Gastroesophageal sphincter (tissue), 4 donors: ENCODE data around the gene RBL2. TPM values are rescaled to one million over a fixed set of nuclear protein-coding genes. Genes with fewer than 3 reads are reported as not detected.

Source experiments
- ATAC-seq: fragments of 150-250 bp; one replicate; pipeline ENCODE4 v1.9.1; 2016; ENCODE audit warnings: mild to moderate bottlenecking, moderate library complexity
- H3K27ac ChIP-seq, 4 donors: fragments of 200-600 bp; sonication (generic) in 3 of 4; 1 replicate in 3 of 4; 2 replicates in 1 of 4; pipeline ENCODE4 v1.5.1; 2016 to 2019
- H3K27me3 ChIP-seq: fragments of 200-600 bp; sonication (generic); one replicate; pipeline ENCODE4 v1.5.1; 2019
- H3K36me3 ChIP-seq, 2 donors: fragments of 200-600 bp; sonication (generic); one replicate each; pipeline ENCODE4 v1.5.1; 2019; ENCODE audit warnings: control low read depth in 1 of 2
- H3K4me1 ChIP-seq, 3 donors: fragments of 200-600 bp; sonication (generic); 1 replicate in 2 of 3; 2 replicates in 1 of 3; pipeline ENCODE4 v1.5.1; 2016 to 2019; ENCODE audit warnings: control low read depth in 2 of 3
- H3K4me3 ChIP-seq, 2 donors: fragments of 200-600 bp; sonication (generic); one replicate each; pipeline ENCODE4 v1.5.1; 2019; ENCODE audit warnings: mild to moderate bottlenecking in 1 of 2, moderate library complexity in 1 of 2
- H3K9me3 ChIP-seq, 3 donors: fragments of 200-600 bp; sonication (generic); one replicate each; pipeline ENCODE4 v1.5.1; 2017 to 2019; ENCODE audit warnings: control low read depth in 2 of 3
- EP300 ChIP-seq: sonication (generic); formaldehyde crosslinking; IDR thresholded peaks from one replicate; pipeline ENCODE4 v1.6.1; 2017; ENCODE audit warnings: antibody characterized with exemption, mild to moderate bottlenecking
- POLR2A ChIP-seq, 2 donors: fragments of 450-650 bp; IDR thresholded peaks; one replicate each; pipeline ENCODE4 v1.6.1; 2017; ENCODE audit warnings: antibody characterized with exemption in 2 of 2, mild to moderate bottlenecking in 2 of 2, moderate library complexity in 1 of 2
- POLR2AphosphoS5 ChIP-seq: sonication (generic); formaldehyde crosslinking; IDR thresholded peaks from one replicate; pipeline ENCODE4 v1.6.1; 2017; ENCODE audit warnings: antibody characterized with exemption
- WGBS, 2 donors: methylation state at CpG; one replicate each; pipeline ENCODE4 v1.1.5; 2018; ENCODE audit warnings: low coverage in 1 of 2; 5-methylcytosine and 5-hydroxymethylcytosine counted together
- total RNA-seq, 4 donors: library from RNA; depleted of rRNA; stranded (reverse); fragments of >200 nt; gene quantifications; one replicate each; pipeline ENCODE4 v1.1.0, GENCODE V29; 2016
- TF ChIP-seq, protein P1 (sequence below), 4 experiments: fragments of 200-600 bp in 2 of 4; fragments of 450-650 bp in 2 of 4; sonication (generic) in 1 of 4; IDR thresholded peaks; one replicate each; pipeline ENCODE4 v1.5.1; 2017 to 2019; ENCODE audit warnings: antibody characterized with exemption in 4 of 4, mild to moderate bottlenecking in 2 of 4, moderate library complexity in 2 of 4

RBL2 gene
- total RNA-seq, 4 donors from 2014 or later, result 74.5 to 108 (median 98.7) TPM

- Histone ChIP-seq H3K36me3 (no peaks in the 10 kb centered on the region), H3K9me3 (no peaks in the 10 kb centered on the region), H3K4me3 (no peak overlapping the region), H3K4me1 (peaks cover 0 to 3% (median 0%) of the 10 kb centered on the region in 3 donors), H3K27ac (peak overlapping the region in 3 of 4 donors; percentile 56 to 80 (median 68)), H3K27me3 (no peaks in the 10 kb centered on the region)
- no peak for TF ChIP-seq EP300
- TF ChIP-seq, protein P1, sequence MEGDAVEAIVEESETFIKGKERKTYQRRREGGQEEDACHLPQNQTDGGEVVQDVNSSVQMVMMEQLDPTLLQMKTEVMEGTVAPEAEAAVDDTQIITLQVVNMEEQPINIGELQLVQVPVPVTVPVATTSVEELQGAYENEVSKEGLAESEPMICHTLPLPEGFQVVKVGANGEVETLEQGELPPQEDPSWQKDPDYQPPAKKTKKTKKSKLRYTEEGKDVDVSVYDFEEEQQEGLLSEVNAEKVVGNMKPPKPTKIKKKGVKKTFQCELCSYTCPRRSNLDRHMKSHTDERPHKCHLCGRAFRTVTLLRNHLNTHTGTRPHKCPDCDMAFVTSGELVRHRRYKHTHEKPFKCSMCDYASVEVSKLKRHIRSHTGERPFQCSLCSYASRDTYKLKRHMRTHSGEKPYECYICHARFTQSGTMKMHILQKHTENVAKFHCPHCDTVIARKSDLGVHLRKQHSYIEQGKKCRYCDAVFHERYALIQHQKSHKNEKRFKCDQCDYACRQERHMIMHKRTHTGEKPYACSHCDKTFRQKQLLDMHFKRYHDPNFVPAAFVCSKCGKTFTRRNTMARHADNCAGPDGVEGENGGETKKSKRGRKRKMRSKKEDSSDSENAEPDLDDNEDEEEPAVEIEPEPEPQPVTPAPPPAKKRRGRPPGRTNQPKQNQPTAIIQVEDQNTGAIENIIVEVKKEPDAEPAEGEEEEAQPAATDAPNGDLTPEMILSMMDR (IDR thresholded peaks at IDR 0.05), result no peak
- no peak for TF ChIP-seq POLR2A (IDR thresholded peaks at IDR 0.05)
- no peak for TF ChIP-seq POLR2AphosphoS5
- 95% methylated on average over 4 of the region's 4 CpGs; no CpG with 5 or more reads in 1 of the 2 donors for WGBS, 2 donors
- no peak for ATAC-seq
These were observed 83.6 kb downstream of the RBL2 start for GRCh38 chr16:53517851-53518250.

- H3K27ac ChIP-seq, result peak overlapping the region in 3 of 4 donors; percentile 56 to 80 (median 68)
- no peaks in the 10 kb centered on the region for H3K9me3 ChIP-seq
- peaks cover 0 to 3% (median 0%) of the 10 kb centered on the region in 3 donors for H3K4me1 ChIP-seq
- no peaks in the 10 kb centered on the region for H3K27me3 ChIP-seq
- ATAC-seq, result peak; percentile 77
- no peak overlapping the region for H3K4me3 ChIP-seq
- 65 to 78% methylated on average over 10 to 13 of the region's 19 CpGs for WGBS, 2 donors
- no peaks in the 10 kb centered on the region for H3K36me3 ChIP-seq
- no peak for TF ChIP-seq EP300
- peak; percentile 61 for TF ChIP-seq POLR2AphosphoS5
- TF ChIP-seq, protein P1 (IDR thresholded peaks at IDR 0.05), result no peak
These were observed 84.5 kb downstream of the RBL2 start for GRCh38 chr16:53518550-53519416.

DNA sequence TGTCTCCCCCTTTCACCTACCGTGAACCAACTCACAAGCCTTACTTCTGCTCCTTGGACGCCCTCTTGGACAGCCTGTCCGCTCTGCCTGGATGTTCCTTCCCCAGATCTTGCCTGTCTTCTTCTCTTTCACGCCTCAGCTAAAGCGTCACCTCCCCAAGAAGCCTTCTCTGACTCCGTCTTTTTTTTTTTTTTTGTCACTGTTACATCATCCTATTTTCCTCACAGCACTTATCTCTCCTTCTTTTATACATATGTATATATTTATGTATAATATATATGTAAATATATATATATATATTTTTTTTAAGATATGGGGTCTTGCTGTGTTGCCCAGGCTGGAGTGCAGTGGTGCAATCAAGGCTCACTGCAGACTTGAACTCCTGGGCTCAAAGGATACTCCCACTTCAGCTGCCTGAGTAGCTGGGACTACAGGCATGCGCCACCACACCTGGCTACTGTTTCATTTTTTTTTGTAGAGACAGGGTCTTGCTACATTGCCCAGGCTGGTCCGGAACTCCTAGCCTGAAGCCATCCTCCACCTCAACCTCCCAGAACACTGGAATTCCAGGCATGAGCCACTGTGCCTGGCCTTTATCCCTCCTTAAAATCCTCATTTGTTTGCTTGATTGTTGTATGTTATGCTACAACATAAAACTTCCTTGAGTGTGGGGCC, 85.3 kb downstream of the RBL2 start:
- 84 to 87% methylated on average over 6 to 8 of the region's 8 CpGs for WGBS, 2 donors
- H3K9me3 ChIP-seq, result no peaks in the 10 kb centered on the region
- no peaks in the 10 kb centered on the region for H3K36me3 ChIP-seq
- TF ChIP-seq, protein P1 (IDR thresholded peaks at IDR 0.05), result no peak
- TF ChIP-seq POLR2AphosphoS5 (no peak), EP300 (no peak), POLR2A (IDR thresholded peaks at IDR 0.05) (no peak)
- no peak overlapping the region for H3K4me3 ChIP-seq
- no peaks in the 10 kb centered on the region for H3K27me3 ChIP-seq
- peak overlapping the region in 3 of 4 donors; percentile 56 to 80 (median 68) for H3K27ac ChIP-seq
- ATAC-seq, result no peak
- peaks cover 0 to 3% (median 0%) of the 10 kb centered on the region in 3 donors for H3K4me1 ChIP-seq

GRCh38 chr16:53523126-53523804, 89.0 kb downstream of the RBL2 start:
- 90 to 91% methylated on average over 8 to 17 of the region's 21 CpGs for WGBS, 2 donors

More at GRCh38 chr16:53523126-53523804, 89.0 kb downstream of the RBL2 start:
- no peaks in the 10 kb centered on the region for H3K36me3 ChIP-seq
- H3K27ac ChIP-seq, result no peak overlapping the region
- no peaks in the 10 kb centered on the region for H3K9me3 ChIP-seq
- TF ChIP-seq, protein P1 (IDR thresholded peaks at IDR 0.05), result no peak
- TF ChIP-seq EP300 (no peak), POLR2A (IDR thresholded peaks at IDR 0.05) (no peak), POLR2AphosphoS5 (no peak)
- H3K4me3 ChIP-seq, result no peak overlapping the region
- H3K27me3 ChIP-seq, result no peaks in the 10 kb centered on the region
- peaks cover 0 to 3% (median 0%) of the 10 kb centered on the region in 3 donors for H3K4me1 ChIP-seq
- ATAC-seq, result no peak
